GM19395 (cell line): ENCODE data around the gene CSMD2.

Source experiments
- ATAC-seq: cut with Tn5 transposase; IDR thresholded peaks from one replicate; pipeline ENCODE4 v1.9.1; 2021; ENCODE audit warnings: mild to moderate bottlenecking, moderate library complexity; ENCODE audit not compliant: unreplicated experiment

Gene CSMD2

DNA sequence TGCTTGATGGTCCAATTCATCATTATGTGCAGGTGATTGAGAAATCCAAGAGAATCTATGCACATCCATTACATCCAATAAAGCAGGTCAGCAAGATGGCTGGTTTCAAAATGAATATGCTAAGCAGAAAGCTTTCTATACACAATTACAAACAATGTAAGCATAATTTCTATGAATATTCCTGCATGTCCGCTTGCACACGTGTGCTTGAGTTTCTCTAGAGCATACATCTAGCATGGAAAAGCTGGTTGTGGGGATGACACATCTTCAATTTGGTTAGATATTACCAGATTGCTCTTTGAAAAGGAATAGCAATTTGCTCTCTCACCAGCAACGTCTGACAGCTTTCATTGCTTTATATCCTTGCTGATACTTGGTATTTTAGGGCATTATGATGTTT lies 461.6 kb downstream of the CSMD2 start:
- ATAC-seq: no peak

DNA sequence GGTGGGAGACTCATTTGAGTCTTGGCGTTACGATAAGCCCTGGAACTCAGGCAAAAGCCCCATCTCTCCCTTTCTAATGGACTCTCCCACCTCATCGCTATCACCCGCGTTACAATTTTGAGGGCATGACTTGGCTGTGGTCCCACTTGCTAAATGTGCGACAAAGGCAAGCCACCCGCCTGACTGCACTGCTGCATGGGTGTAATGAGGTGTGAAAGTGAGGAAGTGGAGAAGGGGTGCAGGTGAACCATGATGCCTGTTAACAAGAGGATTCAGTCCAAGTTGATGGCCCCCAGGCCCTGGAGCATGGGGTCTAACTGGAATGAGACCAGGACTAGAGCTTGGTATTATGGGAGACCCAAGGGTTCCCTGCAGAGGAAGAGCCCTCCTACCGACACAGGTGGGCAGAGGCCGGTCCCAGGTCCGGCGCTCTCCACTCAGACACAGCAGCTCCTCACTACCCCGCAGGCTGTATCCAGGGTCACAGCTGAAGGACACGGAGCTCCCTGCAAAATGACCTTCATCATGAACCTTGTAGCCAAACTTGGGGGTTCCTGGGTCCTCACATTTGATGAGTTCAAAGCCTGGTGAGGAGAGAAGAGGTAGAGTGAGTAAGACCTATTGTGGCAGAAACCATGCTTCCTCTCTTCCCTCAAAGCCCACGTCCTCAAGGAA lies 466.5 kb downstream of the CSMD2 start:
- ATAC-seq: no peak

DNA sequence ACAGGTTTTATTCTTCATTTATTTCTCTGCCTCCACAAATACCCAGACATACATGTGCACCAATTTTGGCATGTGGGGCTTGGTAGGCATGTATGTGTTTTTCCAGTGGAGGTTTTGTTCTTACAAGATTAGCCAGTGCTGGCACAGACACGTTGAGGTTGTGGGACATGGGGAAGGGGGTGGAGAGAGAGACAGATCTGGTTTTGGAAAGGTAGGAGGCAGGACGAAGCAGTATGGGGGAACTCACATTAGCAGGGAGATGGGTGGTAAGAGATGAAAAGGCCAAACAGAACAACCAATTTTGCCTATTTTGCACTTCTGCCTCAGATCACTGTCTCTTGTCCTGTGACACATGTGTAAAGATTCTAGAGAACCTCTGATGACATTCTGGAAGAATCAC lies 467.2 kb downstream of the CSMD2 start:
- no peak for ATAC-seq

DNA sequence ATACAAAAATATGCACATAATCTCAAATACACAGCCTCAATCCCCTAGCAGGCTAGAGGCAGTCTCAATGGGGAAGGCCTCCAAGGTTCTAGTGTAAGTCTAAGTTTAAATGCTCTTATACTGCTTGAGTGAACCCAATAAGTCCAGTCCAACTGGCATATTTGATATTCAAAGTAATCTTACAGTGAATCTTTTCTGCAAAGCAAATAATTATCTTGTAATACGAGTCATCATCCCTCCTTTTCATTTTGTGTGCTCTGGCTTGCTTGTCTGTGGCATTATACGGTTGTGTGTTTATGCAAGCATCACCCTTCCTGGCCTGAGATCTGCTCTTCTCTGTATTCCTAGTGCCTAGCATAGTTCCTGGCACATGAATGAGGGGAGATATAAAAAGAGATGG lies 468.1 kb downstream of the CSMD2 start:
- ATAC-seq: no peak

DNA sequence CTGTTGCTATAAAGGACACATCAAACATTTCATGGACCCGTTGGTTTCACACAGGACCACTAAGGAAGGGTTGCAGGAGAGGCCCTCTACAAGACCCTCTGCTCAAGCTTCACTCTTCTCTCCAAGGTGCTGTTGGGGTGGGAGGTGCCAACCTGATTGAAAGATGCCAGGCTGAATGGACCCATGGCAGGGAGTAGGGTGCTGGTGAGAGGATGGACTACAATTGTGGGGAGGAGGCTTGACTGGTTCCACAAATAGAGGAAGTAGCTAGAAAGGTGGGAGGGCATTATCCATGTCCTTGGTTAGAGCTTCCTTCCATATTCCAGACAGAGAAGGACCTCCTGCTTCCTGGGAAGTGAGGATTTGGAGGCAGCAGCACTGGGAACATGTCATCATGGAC lies 468.7 kb downstream of the CSMD2 start:
- ATAC-seq: no peak

DNA sequence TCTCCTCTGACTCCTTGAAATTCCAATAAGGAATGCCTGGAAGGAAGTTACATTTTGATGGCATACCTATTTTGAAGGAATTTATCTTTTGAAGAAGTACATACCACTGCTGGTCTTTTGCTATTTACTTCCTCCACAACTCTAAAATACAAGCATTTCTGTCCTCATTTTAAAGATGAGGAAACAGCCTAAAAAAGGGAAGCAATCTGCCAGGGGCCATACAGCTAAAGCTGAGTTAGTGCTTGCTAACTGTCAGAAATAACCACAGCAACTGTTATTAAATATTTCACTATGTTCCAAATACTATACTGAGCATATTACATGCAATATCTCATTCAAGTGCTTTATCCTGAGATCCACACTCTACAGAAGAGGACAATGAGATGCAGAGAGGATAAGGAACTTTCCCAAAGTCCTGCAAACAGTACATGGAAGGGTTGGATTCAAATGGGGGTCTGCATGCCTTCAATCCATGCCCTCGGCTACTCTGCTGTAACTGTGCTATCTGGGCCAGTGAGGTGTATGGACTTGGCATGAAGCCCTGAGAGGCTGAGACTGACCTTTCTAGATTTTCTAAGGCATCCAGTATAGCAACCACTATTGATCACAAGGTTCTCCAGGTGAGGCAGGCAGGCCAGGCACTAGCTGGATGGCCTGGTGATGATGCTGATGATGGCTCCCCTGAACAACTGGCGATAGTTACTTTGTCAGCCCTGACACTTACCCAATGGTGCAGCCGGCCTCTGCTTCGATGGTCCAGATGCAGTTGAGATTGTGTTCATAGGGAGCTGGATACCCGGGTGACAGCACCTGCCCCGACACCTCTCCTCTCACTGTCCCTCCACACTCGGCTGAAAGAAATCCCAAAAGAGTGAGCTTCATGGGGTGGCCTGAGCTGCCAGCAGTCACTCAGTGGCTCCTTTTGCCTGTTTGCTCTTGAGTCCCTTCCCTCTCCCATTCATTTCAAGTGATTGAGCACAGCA lies 472.5 kb downstream of the CSMD2 start:
- no peak for ATAC-seq

DNA sequence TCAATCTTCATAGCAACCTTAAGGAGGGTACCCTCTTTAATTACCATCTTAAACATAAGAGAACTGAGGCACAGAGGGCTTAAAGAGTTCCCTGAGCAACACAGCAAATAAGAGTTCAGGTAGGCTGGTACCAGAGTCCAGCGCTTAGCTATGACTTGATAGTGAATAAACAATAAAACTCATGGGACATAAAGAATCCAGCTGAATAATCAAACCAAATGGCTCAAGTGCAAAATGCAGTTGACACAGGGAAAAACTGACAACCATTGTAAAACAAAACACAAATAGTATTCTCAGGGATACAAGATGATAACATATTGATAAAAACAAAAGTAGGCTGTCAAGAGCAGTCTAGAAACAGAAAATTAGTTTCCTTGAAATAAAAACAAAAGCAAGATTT lies 478.0 kb downstream of the CSMD2 start:
- no peak for ATAC-seq

DNA sequence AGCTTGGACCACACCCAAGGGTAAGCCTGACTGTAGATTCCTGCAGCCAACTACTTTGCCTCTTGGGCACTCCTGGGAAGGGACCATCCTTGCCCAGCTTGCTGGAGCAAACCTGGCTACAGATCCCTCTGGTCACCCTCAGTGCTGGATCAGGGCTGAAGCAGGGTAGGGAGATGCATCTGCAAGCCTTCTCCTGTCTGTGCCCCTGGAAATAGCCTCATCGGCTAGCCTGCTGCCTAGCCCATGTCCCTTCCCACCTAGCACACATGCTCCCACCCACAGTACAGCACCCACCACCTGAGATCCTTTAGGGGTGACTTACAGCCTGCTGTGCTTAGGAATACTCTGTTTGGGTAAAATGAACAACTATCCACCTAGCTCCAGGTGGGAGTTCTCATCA lies 478.5 kb downstream of the CSMD2 start:
- no peak for ATAC-seq

DNA sequence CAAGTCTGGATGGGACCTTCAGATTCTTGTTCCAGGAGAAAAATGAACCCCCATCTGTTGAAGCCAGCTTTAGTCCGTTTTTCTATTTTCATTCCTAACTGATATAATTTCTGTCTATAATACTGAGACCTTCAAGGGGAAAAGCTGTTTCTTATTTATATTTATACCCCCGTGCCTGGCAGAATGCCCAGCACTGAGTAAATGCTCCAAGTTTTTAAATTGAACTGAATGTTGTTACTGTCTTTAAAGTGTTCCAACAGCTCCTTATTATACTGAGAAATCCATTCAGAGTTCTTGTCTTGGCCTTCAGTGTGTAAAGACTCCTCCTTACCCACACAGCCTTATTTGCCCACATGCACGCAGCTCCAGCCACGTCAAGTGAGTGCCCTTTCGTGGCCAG lies 479.8 kb downstream of the CSMD2 start:
- ATAC-seq: no peak

DNA sequence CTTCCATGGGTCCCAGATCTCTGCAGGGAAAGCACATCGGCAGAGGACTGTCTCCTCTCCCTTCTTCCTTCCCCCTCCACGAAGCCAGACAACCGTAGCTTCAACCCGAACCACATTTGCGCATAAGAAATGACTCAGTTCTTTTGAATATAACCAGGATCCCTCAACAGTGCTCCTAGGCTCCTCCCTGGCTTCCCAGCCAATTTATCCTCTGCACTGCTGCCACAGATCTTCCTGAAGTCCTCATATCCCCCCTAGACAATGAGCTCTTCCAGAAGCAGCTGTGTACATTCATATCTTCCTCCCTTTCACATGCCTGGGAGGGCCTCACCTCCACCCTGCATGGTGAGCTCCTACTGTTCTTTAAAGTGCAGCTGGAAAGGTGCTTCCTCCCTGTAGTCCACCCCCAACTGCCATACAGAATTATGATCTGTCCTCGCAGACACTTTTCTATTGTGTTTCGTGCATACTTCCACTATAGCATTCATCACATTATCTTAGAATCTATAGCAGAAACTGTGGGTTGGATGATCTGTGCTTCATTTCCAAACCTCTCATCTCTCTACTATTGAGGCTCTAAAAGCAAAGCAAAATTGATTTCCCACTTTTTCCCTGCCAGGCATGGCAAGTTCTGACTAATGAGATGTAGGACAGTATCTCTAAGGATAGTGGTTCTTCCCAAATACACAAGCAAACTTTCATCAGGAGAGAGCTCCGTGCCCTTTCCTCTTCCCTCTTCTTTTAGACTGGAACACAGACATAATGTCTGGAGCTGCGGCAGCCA lies 480.4 kb downstream of the CSMD2 start:
- ATAC-seq: no peak

DNA sequence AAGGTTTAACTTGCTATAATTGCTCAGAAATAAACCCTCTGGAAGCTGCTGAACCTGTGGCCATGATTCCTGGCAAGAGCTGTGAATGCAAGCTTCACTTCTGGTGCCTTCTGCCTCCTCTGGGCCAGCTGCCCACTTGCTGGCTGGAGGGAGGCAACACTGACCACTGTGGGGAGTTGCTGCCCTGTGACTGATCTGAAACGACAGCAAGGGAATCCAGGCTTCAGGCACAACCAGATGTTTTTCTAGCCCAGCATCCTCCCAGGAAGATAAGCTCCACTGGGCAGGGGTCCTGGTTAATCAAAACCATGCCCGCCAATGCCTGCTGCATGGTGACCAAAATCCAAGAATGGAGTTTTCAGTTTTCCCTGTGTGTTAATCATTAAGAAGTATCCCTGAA lies 481.1 kb downstream of the CSMD2 start:
- no peak for ATAC-seq

DNA sequence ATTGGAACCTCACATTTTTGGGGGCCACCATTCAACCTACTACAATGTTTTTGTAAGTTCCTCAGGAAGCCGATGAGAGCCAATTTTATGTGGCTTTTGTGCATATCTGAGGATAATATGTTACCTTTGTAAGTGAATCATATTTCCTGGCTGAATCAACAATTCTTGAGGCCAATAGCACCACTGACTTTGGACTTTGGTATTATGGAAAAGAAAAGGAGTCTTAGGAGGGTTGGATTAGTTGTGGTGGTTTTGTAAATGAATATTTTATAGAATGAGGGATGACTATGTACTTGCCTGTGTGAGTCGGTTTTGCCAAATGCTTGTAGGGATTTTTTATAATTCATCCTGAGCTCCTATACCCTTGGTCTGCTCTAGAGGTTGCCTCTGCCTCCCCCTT lies 482.7 kb downstream of the CSMD2 start:
- ATAC-seq: no peak

DNA sequence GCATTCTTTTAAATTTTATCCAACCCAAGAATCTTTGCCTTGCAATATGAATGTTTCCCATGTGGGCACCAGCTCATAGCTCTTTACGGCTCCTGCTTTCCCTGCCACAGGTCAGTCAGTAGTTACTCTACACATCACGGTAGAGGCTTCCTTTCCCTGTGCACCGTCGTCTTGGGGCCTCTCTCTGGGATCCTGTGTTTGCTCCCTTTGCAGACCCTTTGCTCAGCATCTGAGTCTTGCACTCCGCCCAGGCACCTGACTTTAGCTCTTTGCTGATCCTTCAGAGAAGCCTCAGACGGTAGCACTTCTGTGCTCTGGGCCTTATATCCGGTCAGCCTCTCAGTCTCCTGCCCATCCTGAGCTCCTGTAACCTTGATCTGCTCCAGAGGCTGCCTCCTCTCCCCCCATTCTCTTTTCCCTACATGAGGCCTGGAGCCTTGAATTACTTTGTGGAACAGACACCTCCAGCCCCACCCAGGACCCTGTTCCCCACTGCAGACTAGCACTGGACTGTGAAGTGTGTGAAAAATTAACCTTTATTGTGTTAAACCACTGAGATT lies 484.7 kb downstream of the CSMD2 start:
- no peak for ATAC-seq

DNA sequence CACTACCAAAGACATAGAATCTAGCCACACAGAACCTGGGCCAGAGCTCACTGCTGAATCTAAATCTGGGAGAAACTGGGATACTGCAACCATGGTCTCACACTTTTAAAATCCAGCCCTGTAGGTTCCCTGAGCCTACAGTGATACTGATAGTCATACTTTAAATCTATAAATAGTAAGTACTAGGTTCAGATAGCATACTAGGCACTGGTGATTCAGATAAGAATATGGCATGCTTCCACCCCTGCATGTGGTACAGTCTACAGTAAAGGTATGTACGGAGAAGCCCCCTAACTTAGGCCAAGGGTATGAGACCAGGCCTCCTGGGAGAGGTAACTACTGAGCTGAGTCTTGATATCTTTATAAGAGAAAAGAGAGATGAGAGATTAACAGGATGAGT lies 494.5 kb downstream of the CSMD2 start:
- no peak for ATAC-seq

DNA sequence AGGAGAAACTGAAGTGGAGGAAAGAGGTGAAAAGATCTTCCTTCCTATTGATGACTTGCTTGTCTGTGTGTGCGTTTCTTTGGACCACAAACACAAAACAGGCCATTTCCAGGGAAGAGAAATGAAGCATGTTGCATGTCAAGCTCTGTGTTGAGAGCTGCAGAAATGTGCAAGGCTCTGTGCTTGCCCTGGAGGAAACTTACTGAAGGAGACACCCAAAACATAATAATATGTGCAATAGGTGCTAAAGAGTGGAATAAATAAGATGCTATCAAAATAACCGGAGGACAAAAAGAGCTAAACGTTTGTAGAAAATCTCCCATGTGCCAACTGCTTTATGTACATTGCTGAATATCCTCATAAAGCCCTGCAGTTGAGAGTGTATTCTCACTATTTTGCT lies 496.3 kb downstream of the CSMD2 start:
- ATAC-seq: no peak

DNA sequence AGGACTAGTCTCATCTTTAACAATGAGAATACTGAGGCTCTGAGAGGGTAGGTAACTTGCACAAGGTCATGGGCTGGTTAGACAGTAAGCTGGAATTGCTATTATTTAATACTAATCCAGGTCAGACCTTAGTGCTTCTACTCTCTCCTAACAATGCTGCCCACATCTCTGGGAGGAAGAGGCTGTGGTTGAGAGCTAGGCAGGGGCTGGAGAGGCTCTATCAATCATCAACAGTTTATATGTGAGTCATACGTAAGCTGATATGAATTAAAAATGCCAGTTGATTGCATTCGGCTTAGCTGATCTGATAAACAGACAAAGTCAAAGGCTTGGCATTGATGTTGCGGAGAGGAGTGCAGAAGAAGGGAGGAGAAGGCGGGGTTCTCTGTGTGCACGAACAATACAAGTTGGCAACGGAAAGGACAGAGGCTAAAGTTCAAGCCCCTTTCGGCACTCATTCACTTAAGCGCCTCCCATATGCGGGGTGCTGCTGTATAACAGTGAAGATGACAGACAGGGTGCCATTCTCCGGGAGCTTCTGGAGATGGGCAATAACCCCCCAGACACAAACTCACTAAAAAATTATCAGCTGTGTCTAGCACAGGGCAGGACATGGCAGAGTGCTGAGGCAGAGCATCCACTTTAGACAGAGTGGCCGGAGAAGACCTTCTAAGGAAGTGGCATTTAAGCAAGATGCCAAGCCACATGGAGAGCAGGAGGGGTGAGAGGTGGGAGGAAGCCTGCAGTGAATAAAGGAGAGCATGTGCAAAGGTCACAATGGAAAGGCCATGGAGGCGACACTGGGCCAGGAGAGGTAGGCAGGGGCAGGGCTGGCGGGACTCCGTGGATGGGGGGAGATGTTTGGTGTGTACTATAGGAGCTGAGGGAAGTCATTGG lies 497.4 kb downstream of the CSMD2 start:
- ATAC-seq: no peak

DNA sequence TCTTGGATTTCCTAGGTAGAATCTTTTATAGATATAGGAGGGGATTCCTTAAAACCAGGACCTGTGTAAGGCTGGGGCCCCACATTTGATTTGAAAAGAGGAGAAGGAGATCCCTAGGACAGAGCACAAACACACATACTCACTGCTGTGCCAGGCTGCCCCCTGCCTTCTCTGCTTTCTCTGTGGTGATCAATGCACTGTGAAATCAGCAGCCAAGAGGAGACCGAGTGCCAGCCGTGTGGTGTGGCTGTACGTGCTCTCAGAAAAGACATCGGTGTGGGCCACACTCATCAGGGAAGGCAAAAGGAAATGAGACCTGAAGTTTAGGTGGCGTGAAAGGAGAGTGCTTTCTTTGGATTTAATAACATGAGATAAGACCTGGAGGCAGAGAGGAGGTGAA lies 498.4 kb downstream of the CSMD2 start:
- ATAC-seq: no peak

DNA sequence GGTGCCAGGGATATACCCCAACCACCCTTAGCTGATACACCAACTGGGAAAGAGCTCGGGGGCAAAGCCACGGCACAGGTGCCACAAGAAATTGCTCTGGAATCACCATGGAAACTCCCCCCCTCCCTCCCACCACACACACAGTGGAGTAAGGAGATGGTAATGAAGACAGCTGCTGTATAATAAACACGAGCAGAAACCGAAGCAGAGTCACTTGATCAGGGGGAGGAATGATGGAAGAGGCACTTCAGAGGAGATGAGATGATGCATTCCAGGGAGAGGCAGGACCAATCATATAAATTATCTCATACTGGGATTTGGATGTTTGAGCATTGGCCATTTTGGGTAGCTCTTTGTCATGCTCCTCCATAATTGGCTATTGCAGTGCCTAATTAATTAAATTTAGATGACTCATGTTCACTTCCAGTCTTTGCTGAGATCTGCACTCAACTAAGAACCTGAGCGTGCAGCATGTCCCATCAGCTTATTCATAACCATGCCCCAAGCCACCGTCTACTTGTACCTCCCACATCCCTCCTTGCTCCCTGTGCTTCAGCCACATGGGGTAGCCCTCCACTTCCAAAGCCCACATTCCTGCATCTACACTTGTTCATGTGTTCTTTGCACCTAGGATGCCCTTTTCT lies 503.1 kb downstream of the CSMD2 start:
- ATAC-seq: no peak

DNA sequence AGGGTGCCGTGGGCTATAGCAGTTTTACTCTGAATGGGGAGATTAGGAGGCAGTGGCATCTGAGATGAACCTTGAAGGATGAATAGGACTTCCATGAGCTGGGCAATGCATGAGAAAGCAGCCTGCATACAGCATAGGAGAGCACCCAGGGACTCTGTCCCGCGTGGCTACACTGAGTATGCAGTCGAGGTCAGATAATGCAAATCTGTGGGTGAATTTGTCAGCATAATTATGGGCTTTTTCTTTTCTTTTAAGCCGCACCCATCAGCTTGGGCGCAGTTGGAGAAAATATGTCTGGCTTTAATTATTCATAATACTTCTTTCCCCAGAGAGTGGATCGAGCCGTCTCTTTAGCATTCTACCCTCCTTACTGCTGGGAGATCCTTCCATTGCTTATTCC lies 504.1 kb downstream of the CSMD2 start:
- no peak for ATAC-seq

DNA sequence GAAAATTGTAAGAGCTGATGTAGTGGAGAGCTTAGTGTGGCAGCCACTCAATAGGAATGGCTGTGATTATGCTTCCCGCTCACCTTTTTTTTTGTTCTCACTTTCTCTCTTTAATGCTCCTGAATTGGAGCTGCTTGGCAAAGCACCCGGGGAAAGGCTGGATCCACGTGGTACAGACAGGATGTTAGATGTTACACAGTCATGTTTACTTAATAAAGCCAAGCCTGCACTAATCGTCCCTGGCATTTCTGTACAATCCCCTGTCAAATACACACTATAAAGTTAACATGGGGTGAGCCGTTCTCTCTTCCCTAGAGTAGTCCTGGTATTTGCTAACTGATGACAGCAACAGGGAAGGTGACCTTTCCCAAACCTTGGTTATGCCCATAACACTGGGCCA lies 504.8 kb downstream of the CSMD2 start:
- ATAC-seq: no peak
